ENCODE data around the gene PPT1. TPM values are rescaled to one million over a fixed set of nuclear protein-coding genes. Genes with fewer than 3 reads are reported as not detected.

The PPT1 gene
- total and polyA plus RNA-seq, 2 of the 13 experiments (the other 11 are each of a cell fraction or from before 2014, with no cell fraction given), result 129 TPM

GRCh38 chr1:40040511-40041465 lies 56.3 kb downstream of the PPT1 start, which contains the start of gene CAP1 (continued):
- TF ChIP-seq, protein P1, sequence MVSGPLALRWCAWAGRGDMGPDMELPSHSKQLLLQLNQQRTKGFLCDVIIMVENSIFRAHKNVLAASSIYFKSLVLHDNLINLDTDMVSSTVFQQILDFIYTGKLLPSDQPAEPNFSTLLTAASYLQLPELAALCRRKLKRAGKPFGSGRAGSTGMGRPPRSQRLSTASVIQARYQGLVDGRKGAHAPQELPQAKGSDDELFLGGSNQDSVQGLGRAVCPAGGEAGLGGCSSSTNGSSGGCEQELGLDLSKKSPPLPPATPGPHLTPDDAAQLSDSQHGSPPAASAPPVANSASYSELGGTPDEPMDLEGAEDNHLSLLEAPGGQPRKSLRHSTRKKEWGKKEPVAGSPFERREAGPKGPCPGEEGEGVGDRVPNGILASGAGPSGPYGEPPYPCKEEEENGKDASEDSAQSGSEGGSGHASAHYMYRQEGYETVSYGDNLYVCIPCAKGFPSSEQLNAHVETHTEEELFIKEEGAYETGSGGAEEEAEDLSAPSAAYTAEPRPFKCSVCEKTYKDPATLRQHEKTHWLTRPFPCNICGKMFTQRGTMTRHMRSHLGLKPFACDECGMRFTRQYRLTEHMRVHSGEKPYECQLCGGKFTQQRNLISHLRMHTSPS (CRISPR knock-in tag; IDR thresholded peaks at IDR 0.05; ENCODE audit: low read depth), result no peak
- TF ChIP-seq KDM2A (CRISPR knock-in tag; IDR thresholded peaks at IDR 0.05; ENCODE audit: borderline replicate concordance, low read depth) (0 out of 2 replicates have a peak, but pooled peaks have one; percentile 44), RFXAP (CRISPR knock-in tag; IDR thresholded peaks at IDR 0.05; ENCODE audit: borderline replicate concordance) (no peak), SRF (IDR thresholded peaks at IDR 0.05; ENCODE audit: low read depth, low read length) (no peak), REL (CRISPR knock-in tag; conservative IDR thresholded peaks at IDR 0.05) (no peak), GABPA (IDR thresholded peaks at IDR 0.05; ENCODE audit: low read depth, low read length) (peak; percentile 96), GABPA (CRISPR knock-in tag; IDR thresholded peaks at IDR 0.05; ENCODE audit: low read depth) (peak; percentile 94), ZSCAN22 (CRISPR knock-in tag; IDR thresholded peaks at IDR 0.05) (no peak), ZSCAN29 (CRISPR knock-in tag; conservative IDR thresholded peaks at IDR 0.05) (no peak), TAF15 (IDR thresholded peaks at IDR 0.05; ENCODE audit: low read depth, low read length, poor library complexity, severe bottlenecking) (peak; percentile 70), ZFYVE20 (CRISPR knock-in tag; IDR thresholded peaks at IDR 0.05; ENCODE audit: borderline replicate concordance, low read depth) (no peak), ZNF766 (CRISPR knock-in tag; IDR thresholded peaks at IDR 0.05; ENCODE audit: borderline replicate concordance) (no peak), XRCC5 (optimal IDR thresholded peaks at IDR 0.05; ENCODE audit: low read length) (no peak), FOXK1 (CRISPR knock-in tag; IDR thresholded peaks at IDR 0.05; ENCODE audit: borderline replicate concordance, low read depth) (no peak), NKX3-1 (CRISPR knock-in tag; IDR thresholded peaks at IDR 0.05) (no peak), ZNF850 (CRISPR knock-in tag; conservative IDR thresholded peaks at IDR 0.05) (no peak), ZNF335 (CRISPR knock-in tag; IDR thresholded peaks at IDR 0.05) (no peak), POLR2AphosphoS5 (IDR thresholded peaks at IDR 0.05; ENCODE audit: low read depth, low read length) (peak; percentile 83), TARDBP (CRISPR knock-in tag; IDR thresholded peaks at IDR 0.05) (no peak), JUND (CRISPR knock-in tag; IDR thresholded peaks at IDR 0.05) (0 out of 2 replicates have a peak, but pooled peaks have one; percentile 30), ZBTB21 (CRISPR knock-in tag; IDR thresholded peaks at IDR 0.05) (no peak), SMAD3 (CRISPR knock-in tag; IDR thresholded peaks at IDR 0.05) (no peak)
- TF ChIP-seq, protein P2, sequence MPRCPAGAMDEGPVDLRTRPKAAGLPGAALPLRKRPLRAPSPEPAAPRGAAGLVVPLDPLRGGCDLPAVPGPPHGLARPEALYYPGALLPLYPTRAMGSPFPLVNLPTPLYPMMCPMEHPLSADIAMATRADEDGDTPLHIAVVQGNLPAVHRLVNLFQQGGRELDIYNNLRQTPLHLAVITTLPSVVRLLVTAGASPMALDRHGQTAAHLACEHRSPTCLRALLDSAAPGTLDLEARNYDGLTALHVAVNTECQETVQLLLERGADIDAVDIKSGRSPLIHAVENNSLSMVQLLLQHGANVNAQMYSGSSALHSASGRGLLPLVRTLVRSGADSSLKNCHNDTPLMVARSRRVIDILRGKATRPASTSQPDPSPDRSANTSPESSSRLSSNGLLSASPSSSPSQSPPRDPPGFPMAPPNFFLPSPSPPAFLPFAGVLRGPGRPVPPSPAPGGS (CRISPR knock-in tag; IDR thresholded peaks at IDR 0.05), result no peak
- TF ChIP-seq, protein P3, sequence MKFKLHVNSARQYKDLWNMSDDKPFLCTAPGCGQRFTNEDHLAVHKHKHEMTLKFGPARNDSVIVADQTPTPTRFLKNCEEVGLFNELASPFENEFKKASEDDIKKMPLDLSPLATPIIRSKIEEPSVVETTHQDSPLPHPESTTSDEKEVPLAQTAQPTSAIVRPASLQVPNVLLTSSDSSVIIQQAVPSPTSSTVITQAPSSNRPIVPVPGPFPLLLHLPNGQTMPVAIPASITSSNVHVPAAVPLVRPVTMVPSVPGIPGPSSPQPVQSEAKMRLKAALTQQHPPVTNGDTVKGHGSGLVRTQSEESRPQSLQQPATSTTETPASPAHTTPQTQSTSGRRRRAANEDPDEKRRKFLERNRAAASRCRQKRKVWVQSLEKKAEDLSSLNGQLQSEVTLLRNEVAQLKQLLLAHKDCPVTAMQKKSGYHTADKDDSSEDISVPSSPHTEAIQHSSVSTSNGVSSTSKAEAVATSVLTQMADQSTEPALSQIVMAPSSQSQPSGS (CRISPR knock-in tag; IDR thresholded peaks at IDR 0.05), result no peak
- TF ChIP-seq, protein P4, sequence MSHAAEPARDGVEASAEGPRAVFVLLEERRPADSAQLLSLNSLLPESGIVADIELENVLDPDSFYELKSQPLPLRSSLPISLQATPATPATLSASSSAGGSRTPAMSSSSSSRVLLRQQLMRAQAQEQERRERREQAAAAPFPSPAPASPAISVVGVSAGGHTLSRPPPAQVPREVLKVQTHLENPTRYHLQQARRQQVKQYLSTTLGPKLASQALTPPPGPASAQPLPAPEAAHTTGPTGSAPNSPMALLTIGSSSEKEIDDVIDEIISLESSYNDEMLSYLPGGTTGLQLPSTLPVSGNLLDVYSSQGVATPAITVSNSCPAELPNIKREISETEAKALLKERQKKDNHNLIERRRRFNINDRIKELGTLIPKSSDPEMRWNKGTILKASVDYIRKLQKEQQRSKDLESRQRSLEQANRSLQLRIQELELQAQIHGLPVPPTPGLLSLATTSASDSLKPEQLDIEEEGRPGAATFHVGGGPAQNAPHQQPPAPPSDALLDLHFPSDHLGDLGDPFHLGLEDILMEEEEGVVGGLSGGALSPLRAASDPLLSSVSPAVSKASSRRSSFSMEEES (CRISPR knock-in tag; IDR thresholded peaks at IDR 0.05), result 0 out of 2 replicates have a peak, but pooled peaks have one; percentile 48
